Fibroblast of mammary gland (primary cell): ENCODE measurements around the gene CENPV.

Source experiments
- DNase-seq: peaks from one replicate; pipeline ENCODE4 v3.0.0-alpha.2; 2010; ENCODE audit warnings: low read depth
- H3K4me3 ChIP-seq: 2 replicates; pipeline ENCODE4 v1.5.1; 2011; ENCODE audit warnings: low read depth, mild to moderate bottlenecking, low read length, moderate library complexity; ENCODE audit not compliant: control insufficient read depth
- TF ChIP-seq, protein P1 (sequence below): conservative IDR thresholded peaks from 2 replicates; pipeline ENCODE4 v1.5.1; 2011; ENCODE audit warnings: low read depth, low read length, inconsistent platforms; ENCODE audit not compliant: control insufficient read depth, insufficient read depth

The CENPV gene

DNA sequence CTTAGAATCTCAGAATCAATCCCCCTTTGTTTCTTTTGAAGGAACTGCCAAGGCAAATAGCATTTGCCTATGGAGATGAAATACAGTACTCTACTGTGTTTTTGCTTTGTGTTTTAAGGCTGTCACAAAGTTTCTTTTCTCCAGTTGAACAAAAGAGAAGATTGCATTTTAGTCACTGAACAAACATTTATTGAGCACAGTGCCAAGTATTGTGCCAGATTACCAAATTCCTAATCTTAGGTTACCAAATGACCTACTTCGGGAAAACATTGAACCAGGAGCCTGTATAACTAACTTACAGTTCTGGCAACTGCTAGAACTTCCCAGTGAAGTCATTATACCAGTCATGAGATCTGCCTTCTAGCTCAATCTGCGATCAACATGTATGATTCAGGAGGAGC is 24.7 kb upstream of the CENPV start:
- TF ChIP-seq, protein P1, sequence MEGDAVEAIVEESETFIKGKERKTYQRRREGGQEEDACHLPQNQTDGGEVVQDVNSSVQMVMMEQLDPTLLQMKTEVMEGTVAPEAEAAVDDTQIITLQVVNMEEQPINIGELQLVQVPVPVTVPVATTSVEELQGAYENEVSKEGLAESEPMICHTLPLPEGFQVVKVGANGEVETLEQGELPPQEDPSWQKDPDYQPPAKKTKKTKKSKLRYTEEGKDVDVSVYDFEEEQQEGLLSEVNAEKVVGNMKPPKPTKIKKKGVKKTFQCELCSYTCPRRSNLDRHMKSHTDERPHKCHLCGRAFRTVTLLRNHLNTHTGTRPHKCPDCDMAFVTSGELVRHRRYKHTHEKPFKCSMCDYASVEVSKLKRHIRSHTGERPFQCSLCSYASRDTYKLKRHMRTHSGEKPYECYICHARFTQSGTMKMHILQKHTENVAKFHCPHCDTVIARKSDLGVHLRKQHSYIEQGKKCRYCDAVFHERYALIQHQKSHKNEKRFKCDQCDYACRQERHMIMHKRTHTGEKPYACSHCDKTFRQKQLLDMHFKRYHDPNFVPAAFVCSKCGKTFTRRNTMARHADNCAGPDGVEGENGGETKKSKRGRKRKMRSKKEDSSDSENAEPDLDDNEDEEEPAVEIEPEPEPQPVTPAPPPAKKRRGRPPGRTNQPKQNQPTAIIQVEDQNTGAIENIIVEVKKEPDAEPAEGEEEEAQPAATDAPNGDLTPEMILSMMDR: no peak
- no peak overlapping the region for H3K4me3 ChIP-seq
- peak; percentile 89 for DNase-seq

GRCh38 chr17:16374146-16374938 is 21.1 kb upstream of the CENPV start:
- TF ChIP-seq, protein P1: no peak
- DNase-seq: peak; percentile 90
- no peak overlapping the region for H3K4me3 ChIP-seq

DNA sequence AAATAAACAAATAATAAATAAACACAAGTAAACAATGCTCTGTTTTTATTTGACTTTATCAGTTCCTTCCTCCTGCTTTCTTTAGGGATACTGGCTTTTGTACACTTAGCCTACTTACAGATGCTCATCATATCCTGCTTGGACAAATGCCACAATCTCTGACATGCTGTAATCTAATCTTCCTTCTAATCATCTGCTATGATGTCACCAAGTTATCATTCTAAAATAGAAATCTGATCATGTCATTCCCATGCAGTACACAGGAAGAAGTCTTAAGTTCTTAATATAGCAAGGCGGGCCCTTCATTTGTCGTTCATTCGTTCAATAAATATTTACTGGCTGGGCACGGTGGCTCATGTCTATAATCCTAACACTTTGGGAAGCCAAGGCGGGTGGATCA is 18.5 kb upstream of the CENPV start:
- peak; percentile 93 for DNase-seq
- TF ChIP-seq, protein P1: no peak
- H3K4me3 ChIP-seq: no peak overlapping the region

DNA sequence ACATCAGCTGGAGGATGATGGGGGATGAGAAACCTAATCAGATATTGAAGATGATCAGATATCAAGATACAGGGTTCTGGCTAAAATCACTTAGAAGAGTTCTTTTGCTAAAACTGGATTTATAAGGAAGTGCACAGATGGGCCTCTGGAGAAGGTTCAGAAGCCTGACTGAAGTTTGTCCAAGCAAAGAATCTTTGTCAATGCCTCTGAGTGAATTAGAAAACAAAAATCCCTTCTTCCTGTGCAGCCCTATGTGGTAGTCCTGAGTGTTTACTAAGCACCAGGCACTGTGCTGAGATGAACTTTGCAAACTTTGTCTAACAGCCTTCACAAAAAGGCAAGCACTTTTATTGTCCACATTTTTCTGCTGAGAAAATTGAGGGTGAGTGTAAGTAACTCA is 11.4 kb upstream of the CENPV start:
- TF ChIP-seq, protein P1: no peak

DNA sequence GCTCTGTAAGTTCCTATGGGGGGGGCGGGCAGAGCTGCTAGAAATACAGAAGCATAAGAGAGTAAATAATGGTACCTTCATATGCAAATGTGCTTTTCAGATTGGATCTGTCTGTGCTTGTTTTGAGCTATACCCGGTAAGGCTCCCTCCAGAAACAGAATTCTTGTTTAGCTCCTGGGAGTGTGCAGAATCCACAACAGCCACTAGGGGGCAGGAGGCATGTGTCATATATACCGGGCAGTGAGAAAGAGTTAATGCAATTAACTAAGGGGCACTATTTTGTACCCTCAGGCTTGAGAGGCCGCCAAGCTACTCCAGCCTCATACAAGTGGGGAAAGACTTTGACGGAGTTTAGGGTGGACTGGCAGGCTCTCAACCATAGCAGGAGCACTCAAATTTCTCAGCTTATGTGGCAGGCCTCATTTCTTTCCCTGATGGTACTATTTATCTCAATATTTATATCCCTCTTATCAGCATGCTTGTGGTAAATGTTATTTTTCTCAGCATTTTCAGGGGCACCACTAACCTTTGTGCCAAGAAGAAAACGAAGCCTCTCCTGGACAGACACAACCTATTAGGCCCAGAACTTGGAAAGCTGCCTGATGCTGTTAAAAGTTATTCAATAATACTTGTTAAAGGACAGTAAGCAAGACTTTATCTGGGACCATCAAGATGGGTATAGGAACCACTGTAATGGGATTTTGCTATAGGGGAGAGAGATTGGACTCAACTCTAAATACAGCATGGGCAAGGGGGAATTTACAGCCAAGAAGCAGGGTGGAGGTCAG is 10.7 kb upstream of the CENPV start:
- no peak overlapping the region for H3K4me3 ChIP-seq
- TF ChIP-seq, protein P1: peak; percentile 95
- DNase-seq: peak; percentile 75

More for the DNA sequence above, 11.4 kb upstream of the CENPV start:
- DNase-seq: no peak
- H3K4me3 ChIP-seq: no peak overlapping the region

DNA sequence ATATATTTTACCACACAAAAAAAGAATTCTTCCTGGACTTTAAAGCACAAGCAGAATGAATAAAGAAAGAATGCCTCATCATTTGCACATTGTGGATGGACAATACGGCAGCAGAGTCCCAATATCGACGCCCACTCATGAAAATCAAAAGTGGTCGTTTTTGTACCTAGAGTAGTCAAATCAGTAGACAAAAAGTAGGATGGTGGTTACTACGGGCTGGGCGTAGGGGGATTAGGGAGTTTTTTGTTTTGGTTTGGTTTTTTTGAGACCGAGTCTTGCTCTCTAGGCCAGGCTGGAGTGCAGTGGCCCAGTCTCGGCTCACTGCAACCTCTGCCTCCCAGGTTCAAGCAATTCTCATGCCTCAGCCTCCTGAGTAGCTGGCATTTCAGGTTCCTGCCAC is 8.6 kb upstream of the CENPV start:
- no peak overlapping the region for H3K4me3 ChIP-seq
- DNase-seq: no peak
- TF ChIP-seq, protein P1: no peak
